Trophoblast cell (in vitro differentiated cells and primary cell): ENCODE measurements around the gene APOH.
"Not testable (repeated sequence)": the region's sequence is repeated elsewhere in the genome, so short reads cannot be mapped to it uniquely, and the experiment has no call there.

Experiments used
- DNase-seq, 2 donors: peaks; one replicate each; pipeline ENCODE4 v3.0.0-alpha.2; 2016
- H2AFZ ChIP-seq: 2 replicates; pipeline ENCODE4 v1.6.1; 2013; ENCODE audit warnings: low read length, moderate library complexity, mild to moderate bottlenecking; ENCODE audit not compliant: insufficient read depth, poor library complexity
- H2AK5ac ChIP-seq: 2 replicates; pipeline ENCODE4 v1.6.1; 2013; ENCODE audit warnings: mild to moderate bottlenecking, low read length
- H2BK120ac ChIP-seq: 2 replicates; pipeline ENCODE4 v1.6.1; 2013; ENCODE audit warnings: low read length, mild to moderate bottlenecking, moderate library complexity; ENCODE audit not compliant: insufficient read depth, poor library complexity
- H2BK12ac ChIP-seq: 2 replicates; pipeline ENCODE4 v1.6.1; 2013; ENCODE audit warnings: mild to moderate bottlenecking, low read length, moderate library complexity
- H2BK5ac ChIP-seq: 2 replicates; pipeline ENCODE4 v1.6.1; 2013; ENCODE audit warnings: low read length, low read depth, moderate library complexity, mild to moderate bottlenecking; ENCODE audit not compliant: poor library complexity
- H3K14ac ChIP-seq: 2 replicates; pipeline ENCODE4 v1.6.1; 2013; ENCODE audit warnings: mild to moderate bottlenecking, low read length
- H3K18ac ChIP-seq: 2 replicates; pipeline ENCODE4 v1.6.1; 2013; ENCODE audit warnings: mild to moderate bottlenecking, low read length
- H3K23ac ChIP-seq: 2 replicates; pipeline ENCODE4 v1.6.1; 2013; ENCODE audit warnings: low read length
- H3K27ac ChIP-seq: 2 replicates; pipeline ENCODE4 v1.5.1; 2013; ENCODE audit warnings: low read depth, mild to moderate bottlenecking, inconsistent platforms, low read length, moderate library complexity
- H3K27me3 ChIP-seq: 2 replicates; pipeline ENCODE4 v1.6.1; 2013; ENCODE audit warnings: inconsistent platforms, mild to moderate bottlenecking, low read length, moderate library complexity; ENCODE audit not compliant: insufficient read depth
- H3K36me3 ChIP-seq, 2 experiments: 1 replicate in 1 of 2; 2 replicates in 1 of 2; pipeline ENCODE4 v1.6.1; 2013; ENCODE audit warnings: low read length in 2 of 2, mild to moderate bottlenecking in 2 of 2, moderate library complexity in 1 of 2; ENCODE audit not compliant: insufficient read depth in 2 of 2, control insufficient read depth in 1 of 2
- H3K4ac ChIP-seq: 2 replicates; pipeline ENCODE4 v1.6.1; 2013; ENCODE audit warnings: low read depth, mild to moderate bottlenecking, low read length, moderate library complexity
- H3K4me1 ChIP-seq, 2 experiments: 1 replicate in 1 of 2; 2 replicates in 1 of 2; pipeline ENCODE4 v1.6.1; 2013; ENCODE audit warnings: low read length in 2 of 2, mild to moderate bottlenecking in 2 of 2, moderate library complexity in 1 of 2; ENCODE audit not compliant: insufficient read depth in 2 of 2, control insufficient read depth in 1 of 2
- H3K4me2 ChIP-seq: 2 replicates; pipeline ENCODE4 v1.6.1; 2013; ENCODE audit warnings: inconsistent platforms, mild to moderate bottlenecking, low read length, moderate library complexity
- H3K4me3 ChIP-seq: 2 replicates; pipeline ENCODE4 v1.5.1; 2013; ENCODE audit warnings: mild to moderate bottlenecking, low read depth, low read length, inconsistent platforms
- H3K79me1 ChIP-seq: one replicate; pipeline ENCODE4 v1.6.1; 2013; ENCODE audit warnings: low read length
- H3K79me2 ChIP-seq: 2 replicates; pipeline ENCODE4 v1.6.1; 2013; ENCODE audit warnings: low read length, mild to moderate bottlenecking; ENCODE audit not compliant: control insufficient read depth, insufficient read depth, poor library complexity
- H3K9ac ChIP-seq: 2 replicates; pipeline ENCODE4 v1.6.1; 2013; ENCODE audit warnings: mild to moderate bottlenecking, low read length
- H3K9me3 ChIP-seq: 2 replicates; pipeline ENCODE4 v1.6.1; 2013; ENCODE audit warnings: low read depth, mild to moderate bottlenecking, control low read depth, inconsistent platforms, low read length; ENCODE audit not compliant: insufficient read depth
- H4K12ac ChIP-seq: 2 replicates; pipeline ENCODE4 v1.6.1; 2013; ENCODE audit warnings: low read depth, mild to moderate bottlenecking, low read length, moderate library complexity
- H4K8ac ChIP-seq: 2 replicates; pipeline ENCODE4 v1.6.1; 2013; ENCODE audit warnings: low read depth, mild to moderate bottlenecking, low read length, moderate library complexity
- H4K91ac ChIP-seq: one replicate; pipeline ENCODE4 v1.6.1; 2013; ENCODE audit warnings: low read depth, mild to moderate bottlenecking, low read length, moderate library complexity
- WGBS: extraction: QIAGEN DNeasy Blood & Tissue Kit; methylation state at CpG from one replicate; pipeline ENCODE4 v1.1.7; 2013; ENCODE audit warnings: missing lambda C conversion rate; ENCODE audit not compliant: insufficient read length, insufficient coverage; ENCODE audit errors: extremely low coverage; 5-methylcytosine and 5-hydroxymethylcytosine counted together

APOH gene

DNA sequence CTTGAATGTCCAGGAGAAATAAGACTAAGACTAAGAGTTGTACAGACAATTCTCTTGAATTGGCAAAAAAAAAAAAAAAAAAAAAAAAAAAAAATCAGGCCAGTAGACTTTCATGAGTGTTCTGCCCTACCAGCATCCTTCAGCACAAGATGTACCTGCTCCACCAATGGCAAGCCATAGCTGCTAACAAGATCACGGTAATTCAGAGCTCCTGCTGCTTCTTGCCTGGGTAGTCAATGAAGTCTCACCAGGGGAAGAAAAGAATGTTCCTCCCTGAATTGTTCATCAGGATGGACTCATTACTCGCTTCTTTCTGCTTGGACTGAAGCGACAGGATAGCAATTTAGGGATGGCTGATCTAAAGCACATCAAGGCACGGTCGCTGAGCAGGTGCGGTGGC lies 31.1 kb upstream of the APOH start:
- Histone ChIP-seq H2BK120ac (no peak overlapping the region), H3K79me2 (no peaks in the 10 kb centered on the region), H3K27ac (no peak overlapping the region), H2BK12ac (no peak overlapping the region), H3K79me1 (no peaks in the 10 kb centered on the region), H3K4me1 (no peaks in the 10 kb centered on the region), H3K36me3 (no peaks in the 10 kb centered on the region), H3K14ac (no peak overlapping the region), H3K27me3 (no peaks in the 10 kb centered on the region), H4K12ac (no peak overlapping the region), H3K18ac (no peak overlapping the region), H3K9ac (no peak overlapping the region), H4K91ac (no peak overlapping the region), H3K4me2 (no peak overlapping the region), H3K4ac (no peak overlapping the region), H2BK5ac (no peak overlapping the region), H2AFZ (no peak overlapping the region), H4K8ac (no peak overlapping the region), H2AK5ac (no peak overlapping the region), H3K23ac (no peak overlapping the region), H3K4me3 (no peak overlapping the region), H3K9me3 (no peaks in the 10 kb centered on the region)
- DNase-seq, result no peak
- WGBS, result no CpG with 5 or more reads among the region's 6 CpGs

DNA sequence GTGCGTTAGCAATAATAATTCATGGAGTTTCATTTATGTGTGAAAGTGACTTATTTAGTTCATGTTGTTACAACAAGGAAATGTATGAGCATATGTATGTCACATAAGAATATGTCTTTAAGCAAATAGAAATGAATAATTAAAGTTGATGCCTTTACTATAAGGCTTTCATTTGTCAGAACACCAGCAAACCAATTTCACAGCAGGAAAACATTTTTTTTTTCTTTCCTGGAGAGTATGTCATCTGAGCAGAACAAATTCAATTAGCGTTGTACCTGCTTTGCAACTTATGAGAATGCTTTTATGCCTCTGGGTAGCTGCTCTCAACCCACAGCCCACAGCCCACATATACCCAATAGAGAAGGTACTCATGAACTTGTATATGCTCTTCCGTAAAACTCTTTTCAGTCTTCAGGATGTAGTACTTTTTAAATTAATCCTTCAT lies 26.3 kb upstream of the APOH start:
- no peak overlapping the region for H3K23ac ChIP-seq
- H3K4me3 ChIP-seq, result no peak overlapping the region
- H3K79me1 ChIP-seq, result no peaks in the 10 kb centered on the region
- H3K18ac ChIP-seq, result no peak overlapping the region
- no peaks in the 10 kb centered on the region for H3K9me3 ChIP-seq
- no peak overlapping the region for H4K8ac ChIP-seq
- H4K91ac ChIP-seq, result no peak overlapping the region
- no peak overlapping the region for H3K4ac ChIP-seq
- H3K4me1 ChIP-seq, result no peaks in the 10 kb centered on the region
- no peak overlapping the region for H2BK12ac ChIP-seq
- no peak overlapping the region for H3K14ac ChIP-seq
- H3K4me2 ChIP-seq, result no peak overlapping the region
- no peaks in the 10 kb centered on the region for H3K79me2 ChIP-seq
- H3K36me3 ChIP-seq, result no peaks in the 10 kb centered on the region
- no peak overlapping the region for H2AK5ac ChIP-seq
- no peak for DNase-seq
- H4K12ac ChIP-seq, result no peak overlapping the region
- no peak overlapping the region for H2AFZ ChIP-seq
- H2BK120ac ChIP-seq, result no peak overlapping the region
- no peak overlapping the region for H3K27ac ChIP-seq
- no peak overlapping the region for H3K9ac ChIP-seq
- no peak overlapping the region for H2BK5ac ChIP-seq
- no peaks in the 10 kb centered on the region for H3K27me3 ChIP-seq
- no CpG with 5 or more reads among the region's 3 CpGs for WGBS

DNA sequence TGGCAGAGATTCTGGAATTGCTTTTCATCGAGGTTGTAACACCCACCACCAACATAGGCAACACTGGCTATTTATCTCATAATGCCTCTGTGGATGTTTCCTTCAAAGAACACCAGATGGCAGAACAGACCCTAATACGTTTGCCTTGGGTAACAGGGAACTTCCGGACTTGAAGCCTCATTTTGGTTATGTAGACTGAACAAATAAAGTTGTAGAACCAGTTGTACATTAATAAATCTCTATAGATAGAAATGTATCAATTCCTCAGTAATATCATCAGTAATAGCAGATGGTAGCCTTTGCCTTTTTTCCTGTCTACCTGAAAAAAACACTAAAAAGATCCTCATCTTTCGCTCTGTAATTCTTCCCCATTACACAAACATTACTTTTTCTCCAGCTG lies 25.9 kb upstream of the APOH start:
- Histone ChIP-seq H3K4me2 (no peak overlapping the region), H2BK5ac (no peak overlapping the region), H3K27me3 (no peaks in the 10 kb centered on the region), H2BK120ac (no peak overlapping the region), H3K36me3 (no peaks in the 10 kb centered on the region), H4K12ac (no peak overlapping the region), H2AFZ (no peak overlapping the region), H3K27ac (no peak overlapping the region), H2BK12ac (no peak overlapping the region), H4K91ac (no peak overlapping the region), H3K14ac (no peak overlapping the region), H3K4me3 (no peak overlapping the region), H3K4ac (no peak overlapping the region), H3K18ac (no peak overlapping the region), H4K8ac (no peak overlapping the region), H3K23ac (no peak overlapping the region), H3K79me1 (no peaks in the 10 kb centered on the region), H3K9me3 (no peaks in the 10 kb centered on the region), H2AK5ac (no peak overlapping the region), H3K4me1 (no peaks in the 10 kb centered on the region), H3K9ac (no peak overlapping the region), H3K79me2 (no peaks in the 10 kb centered on the region)
- 100% methylated on average over 1 of the region's 4 CpGs for WGBS
- DNase-seq, result peak; percentile 19 to 79

DNA sequence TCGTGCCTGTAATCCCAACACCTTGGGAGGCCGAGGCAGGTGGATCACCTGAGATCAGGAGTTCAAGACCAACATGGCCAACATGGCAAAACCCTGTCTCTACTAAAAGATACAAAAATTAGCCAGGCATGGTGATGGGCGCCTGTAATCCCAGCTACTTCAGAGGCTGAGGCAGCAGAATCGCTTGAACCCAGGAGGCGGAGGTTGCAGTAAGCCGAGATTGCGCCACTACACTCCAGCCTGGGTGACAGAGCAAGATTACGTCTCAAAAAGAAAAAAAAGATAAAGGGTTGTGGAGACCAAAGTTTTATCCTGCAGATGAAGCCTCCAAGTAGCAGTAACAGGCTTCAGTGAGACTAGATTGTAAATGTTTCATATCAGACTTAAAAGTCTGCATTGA lies 24.2 kb upstream of the APOH start:
- not testable (repeated sequence) for H2BK120ac ChIP-seq, H2BK12ac ChIP-seq, H4K8ac ChIP-seq, H3K4me3 ChIP-seq, H3K27ac ChIP-seq, H3K4me1 ChIP-seq, H2AK5ac ChIP-seq, H2AFZ ChIP-seq, H3K9ac ChIP-seq, H3K18ac ChIP-seq, H3K36me3 ChIP-seq, H3K9me3 ChIP-seq, H3K79me1 ChIP-seq, DNase-seq, H3K4me2 ChIP-seq, H3K14ac ChIP-seq, H3K4ac ChIP-seq, H4K12ac ChIP-seq, H3K79me2 ChIP-seq, H3K23ac ChIP-seq, H3K27me3 ChIP-seq, H4K91ac ChIP-seq, H2BK5ac ChIP-seq
- WGBS, result no CpG with 5 or more reads among the region's 8 CpGs
